Activated naive CD8-positive, alpha-beta T cell treated with anti-CD3 and anti-CD28 coated beads, Interleukin-2, amount 50 U/mL, for 16 hours (primary cell): Measurements from ENCODE around the gene PCNX4.

Experiments used
- DNase-seq: peaks from one replicate; pipeline ENCODE4 v3.0.0-alpha.2; 2020; ENCODE audit warnings: low read depth, low spot score

PCNX4 gene

DNA sequence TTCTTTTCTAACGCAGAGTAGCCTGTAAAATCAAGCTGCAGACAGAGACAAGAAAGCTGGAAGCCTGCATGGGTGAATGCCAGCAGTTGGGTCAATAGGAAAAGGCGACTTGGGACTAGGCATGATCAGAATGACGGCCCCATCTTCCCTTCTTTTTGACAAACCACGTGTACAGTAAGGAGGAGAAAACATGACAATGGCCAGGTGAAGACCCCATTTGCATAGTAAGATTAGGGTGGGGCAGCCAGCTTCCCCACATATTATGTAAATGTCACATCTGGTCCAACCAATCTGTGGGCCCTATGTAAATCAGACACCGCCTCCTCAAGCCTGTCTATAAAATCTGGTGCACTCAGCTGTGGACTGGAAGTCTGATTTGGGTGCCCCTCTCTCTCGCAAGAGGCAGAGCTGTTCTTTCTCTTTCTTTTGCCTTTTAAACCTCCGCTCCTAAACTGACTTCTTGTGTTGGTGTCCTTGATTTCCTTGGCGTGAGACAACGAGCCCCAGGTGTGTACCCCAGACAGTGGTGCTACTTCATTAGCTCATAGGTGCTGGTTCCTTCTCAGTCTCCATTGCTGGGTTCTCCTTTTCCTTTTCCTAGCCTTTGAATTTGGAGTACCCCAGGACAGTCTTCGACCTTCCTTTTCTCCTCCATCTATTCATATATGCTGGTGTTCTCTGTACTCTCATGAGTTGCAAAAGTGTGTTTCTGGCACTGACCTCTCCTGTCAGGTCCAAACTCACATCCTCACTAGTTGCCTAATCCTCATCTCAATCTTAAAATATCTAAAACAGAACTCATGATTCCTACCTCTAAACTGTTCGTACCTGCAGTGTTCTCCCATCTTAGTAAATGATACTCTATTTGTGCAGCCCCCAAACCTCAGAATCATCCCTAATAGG, 82.9 kb downstream of the PCNX4 start:
- DNase-seq = no peak

GRCh38 chr14:60175255-60175902, 83.7 kb downstream of the PCNX4 start:
- DNase-seq = no peak

DNA sequence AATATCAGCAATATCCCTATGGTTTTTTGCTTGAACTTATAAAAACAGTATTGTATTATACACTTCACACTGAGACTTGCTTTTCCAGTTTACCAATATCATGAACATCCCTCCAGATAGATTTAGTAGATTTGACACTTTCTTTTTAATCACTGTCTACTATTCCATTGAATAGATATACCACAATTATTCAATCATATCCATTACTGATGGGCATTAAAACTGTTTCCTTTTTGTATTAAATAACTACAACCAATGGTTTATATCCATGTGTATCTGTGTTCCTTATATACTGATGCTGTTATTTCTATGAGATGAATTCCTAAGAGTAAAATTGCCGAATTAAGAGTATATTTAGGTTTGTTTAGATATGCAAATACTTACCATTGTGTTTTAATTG, 86.4 kb downstream of the PCNX4 start:
- no peak for DNase-seq

GRCh38 chr14:60178820-60179219, 87.1 kb downstream of the PCNX4 start:
- DNase-seq = no peak

DNA sequence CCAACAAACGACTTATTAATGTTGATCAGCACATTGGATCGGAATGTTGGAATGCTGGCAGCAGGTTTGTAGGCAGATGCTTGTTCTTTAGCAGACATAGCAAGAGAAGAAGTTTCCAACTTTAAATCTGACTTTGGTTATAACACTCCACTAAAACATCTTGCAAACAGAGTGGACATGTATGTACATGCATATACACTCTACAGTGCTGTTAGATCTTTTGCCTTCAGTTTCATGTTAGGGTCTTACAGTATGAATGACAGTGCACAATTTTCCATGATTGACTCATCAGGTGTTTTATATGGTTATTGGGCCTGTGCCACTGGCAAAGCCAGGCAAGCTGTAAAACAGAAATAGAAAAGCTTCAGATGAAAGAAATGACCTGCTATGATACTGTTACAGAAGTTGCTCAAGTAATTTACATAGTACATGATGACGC, 87.7 kb downstream of the PCNX4 start:
- no peak for DNase-seq

- no peak for DNase-seq
Observed at GRCh38 chr14:60183138-60183537, 91.4 kb downstream of the PCNX4 start.

GRCh38 chr14:60183741-60184140, 92.0 kb downstream of the PCNX4 start:
- DNase-seq = no peak

DNA sequence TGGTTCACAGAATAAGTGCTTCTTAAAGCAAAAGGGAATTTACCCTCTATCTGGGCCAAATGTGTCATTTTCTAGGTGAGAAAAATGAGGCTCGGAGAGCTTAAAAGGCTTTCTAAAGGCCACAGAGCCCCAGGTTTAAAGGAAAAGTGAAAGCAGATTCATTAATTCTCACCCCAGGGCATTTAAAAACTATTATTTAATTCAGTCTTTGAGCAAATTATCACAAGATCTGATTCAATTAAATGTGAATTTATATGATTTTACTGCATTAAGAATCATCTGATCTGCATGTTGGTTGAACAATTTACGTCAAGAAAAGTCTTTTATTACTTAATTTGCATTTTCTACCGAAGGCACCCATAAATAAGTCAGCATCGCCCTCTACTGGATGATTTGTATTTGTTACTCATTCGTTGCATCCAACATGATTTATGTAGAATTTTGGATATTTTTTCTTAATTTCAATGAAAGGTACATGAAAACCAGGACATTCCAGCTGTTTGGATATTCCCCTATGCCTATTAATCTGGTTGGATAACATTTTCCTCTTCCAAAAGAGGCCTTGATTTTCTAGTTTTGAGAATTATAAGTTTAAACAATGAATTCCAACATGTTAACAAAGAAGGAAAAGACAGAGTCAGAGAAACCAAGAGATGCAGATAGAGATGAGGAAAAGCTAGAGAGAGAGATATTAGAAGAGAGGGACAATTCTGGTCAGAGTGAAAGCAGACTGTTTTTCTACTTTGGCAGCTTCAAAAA, 92.6 kb downstream of the PCNX4 start:
- no peak for DNase-seq

- no peak for DNase-seq
Observed at GRCh38 chr14:60184905-60185555, 93.3 kb downstream of the PCNX4 start.

DNA sequence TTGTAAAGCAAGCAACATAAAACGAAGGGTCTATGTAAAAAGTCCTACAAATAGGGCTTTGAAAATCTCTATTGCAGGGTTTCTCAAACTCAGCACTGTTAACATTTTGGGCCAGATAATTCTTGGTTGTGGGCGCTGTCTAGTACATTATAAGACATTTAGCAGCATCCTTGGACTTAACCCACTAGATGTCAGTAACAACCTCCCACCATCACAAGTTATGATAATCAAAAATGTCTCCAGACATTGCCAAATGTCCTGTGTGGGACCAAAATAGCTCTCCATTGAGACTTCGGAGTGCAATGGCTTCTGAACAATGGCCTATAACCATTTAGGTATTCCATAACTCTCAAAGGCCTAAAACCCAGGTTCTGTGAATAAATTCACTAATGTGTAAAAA, 96.4 kb downstream of the PCNX4 start:
- DNase-seq = no peak

DNA sequence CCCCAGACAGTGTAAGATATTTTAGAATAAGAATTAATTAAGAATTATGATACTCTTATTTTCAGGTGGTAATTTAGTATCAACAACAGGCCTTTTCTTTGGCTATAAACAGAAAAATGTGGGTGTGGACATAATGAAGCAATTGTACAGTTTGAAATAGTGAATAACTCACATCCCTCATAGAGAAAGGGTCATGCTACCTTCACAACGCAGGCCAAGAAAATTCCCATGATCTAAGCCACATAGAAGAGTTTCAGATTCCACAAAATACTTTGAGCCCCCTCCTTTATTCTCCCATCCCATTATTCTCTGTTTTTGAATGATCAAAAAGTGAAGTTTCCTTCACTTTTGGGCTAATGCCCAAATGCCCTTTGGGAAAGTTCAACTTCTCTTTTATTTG, 97.0 kb downstream of the PCNX4 start:
- DNase-seq = no peak

DNA sequence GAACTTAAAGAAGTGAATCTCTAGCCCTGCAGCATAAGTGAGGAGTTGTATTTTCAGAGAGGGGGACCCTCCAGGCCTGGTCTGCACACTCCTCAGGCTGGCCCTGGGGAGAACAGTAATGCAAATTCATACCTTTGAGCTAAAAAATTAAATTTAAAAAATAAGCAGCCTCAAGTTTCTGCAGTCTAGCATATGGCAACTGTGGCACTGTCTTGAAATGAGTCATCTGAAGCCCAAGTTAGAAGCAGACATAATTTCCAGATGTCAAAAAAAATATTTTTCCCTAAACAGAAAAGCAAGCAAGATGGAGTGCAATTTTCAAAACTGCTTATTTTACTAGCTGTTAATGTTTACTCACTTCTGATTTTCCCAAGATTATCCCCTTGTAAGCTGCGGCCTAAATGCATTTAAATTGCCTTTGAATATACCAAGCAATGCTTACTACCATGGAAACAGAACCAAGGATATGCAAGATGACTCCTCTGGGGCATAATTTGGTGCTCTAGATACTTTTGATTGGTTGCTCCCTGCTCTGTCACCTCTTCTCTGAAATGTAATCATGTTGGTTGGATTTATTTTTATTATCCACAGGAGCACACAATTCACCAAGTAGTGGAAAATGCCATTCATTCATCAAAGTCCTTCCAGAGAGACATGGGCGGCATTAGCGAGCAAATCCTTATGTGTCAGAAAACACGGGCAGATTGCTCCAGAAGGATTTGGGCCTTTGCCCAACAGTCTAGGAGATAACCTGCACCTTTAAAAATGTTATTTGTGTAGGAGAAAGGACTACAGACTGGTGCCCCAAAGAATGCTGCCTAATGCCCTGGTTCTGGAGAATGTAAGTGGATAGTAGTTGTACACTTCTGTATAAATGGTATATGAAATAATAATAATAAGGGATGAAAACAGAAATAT, 98.5 kb downstream of the PCNX4 start:
- no peak for DNase-seq

GRCh38 chr14:60195179-60195810, 103.6 kb downstream of the PCNX4 start:
- DNase-seq = no peak

DNA sequence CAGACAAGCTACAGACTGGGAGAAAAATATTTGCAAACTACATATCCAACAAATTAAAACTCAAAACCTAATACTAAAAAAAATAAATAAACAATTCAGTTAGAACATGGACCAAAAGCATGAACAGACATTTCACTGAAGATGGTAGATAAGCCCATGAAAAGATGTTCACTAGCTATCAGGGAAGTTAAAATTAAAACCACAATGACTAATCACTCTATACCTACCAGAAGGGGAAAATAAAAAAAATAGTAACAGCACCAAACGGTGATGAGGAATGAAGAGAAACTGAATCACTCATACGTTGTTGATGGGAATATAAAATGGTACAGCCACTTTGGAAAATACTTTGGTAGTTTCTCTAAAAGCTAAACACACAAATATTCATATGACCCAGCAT, 104.6 kb downstream of the PCNX4 start:
- no peak for DNase-seq

GRCh38 chr14:60197629-60198303, 106.0 kb downstream of the PCNX4 start:
- DNase-seq = no peak

GRCh38 chr14:60199321-60199720, 107.6 kb downstream of the PCNX4 start:
- DNase-seq = no peak

- no peak for DNase-seq
Observed at GRCh38 chr14:60204104-60204842, 112.5 kb downstream of the PCNX4 start.

GRCh38 chr14:60204843-60205774, 113.4 kb downstream of the PCNX4 start:
- no peak for DNase-seq
